Measurements from ENCODE around the gene PLXND1.

Gene PLXND1

GRCh38 chr3:129559565-129560079 is 46.9 kb downstream of the PLXND1 start:
- H3K36me3 Mint-ChIP-seq, result no peaks in the 10 kb centered on the region
- no peak overlapping the region for H3K4me3 Mint-ChIP-seq
- H3K27me3 Mint-ChIP-seq, result no peaks in the 10 kb centered on the region
- no peaks in the 10 kb centered on the region for H3K9me3 Mint-ChIP-seq
- no peaks in the 10 kb centered on the region for H3K4me1 Mint-ChIP-seq
- H3K27ac Mint-ChIP-seq, result no peak overlapping the region

- H3K27ac Mint-ChIP-seq, result no peak overlapping the region
Observed at GRCh38 chr3:129558772-129559564, 47.5 kb downstream of the PLXND1 start.

GRCh38 chr3:129558081-129558771 is 48.2 kb downstream of the PLXND1 start:
- Mint-ChIP-seq H3K27me3 (no peaks in the 10 kb centered on the region), H3K36me3 (no peaks in the 10 kb centered on the region), H3K27ac (no peak overlapping the region), H3K4me3 (no peak overlapping the region), H3K9me3 (no peaks in the 10 kb centered on the region), H3K4me1 (peaks cover 7% of the 10 kb centered on the region)

More at GRCh38 chr3:129558772-129559564, 47.5 kb downstream of the PLXND1 start:
- H3K4me3 Mint-ChIP-seq, result no peak overlapping the region
- H3K4me1 Mint-ChIP-seq, result peaks cover 3% of the 10 kb centered on the region
- no peaks in the 10 kb centered on the region for H3K27me3 Mint-ChIP-seq
- no peaks in the 10 kb centered on the region for H3K36me3 Mint-ChIP-seq
- H3K9me3 Mint-ChIP-seq, result no peaks in the 10 kb centered on the region

- H3K27ac Mint-ChIP-seq, result no peak overlapping the region
- H3K36me3 Mint-ChIP-seq, result no peaks in the 10 kb centered on the region
- H3K9me3 Mint-ChIP-seq, result no peaks in the 10 kb centered on the region
- H3K27me3 Mint-ChIP-seq, result no peaks in the 10 kb centered on the region
- no peak overlapping the region for H3K4me3 Mint-ChIP-seq
- H3K4me1 Mint-ChIP-seq, result peaks cover 7% of the 10 kb centered on the region
Observed at GRCh38 chr3:129557548-129557894, 49.0 kb downstream of the PLXND1 start.

GRCh38 chr3:129556890-129557547 is 49.5 kb downstream of the PLXND1 start:
- Mint-ChIP-seq H3K9me3 (no peaks in the 10 kb centered on the region), H3K4me3 (no peak overlapping the region), H3K27ac (no peak overlapping the region), H3K36me3 (no peaks in the 10 kb centered on the region), H3K27me3 (no peaks in the 10 kb centered on the region), H3K4me1 (peaks cover 7% of the 10 kb centered on the region)

GRCh38 chr3:129556358-129556695 is 50.1 kb downstream of the PLXND1 start:
- Mint-ChIP-seq H3K36me3 (no peaks in the 10 kb centered on the region), H3K9me3 (no peaks in the 10 kb centered on the region), H3K4me3 (no peak overlapping the region), H3K27ac (no peak overlapping the region), H3K27me3 (no peaks in the 10 kb centered on the region), H3K4me1 (peaks cover 7% of the 10 kb centered on the region)

GRCh38 chr3:129555616-129556357 is 50.7 kb downstream of the PLXND1 start:
- no peak overlapping the region for H3K4me3 Mint-ChIP-seq
- H3K4me1 Mint-ChIP-seq, result peaks cover 7% of the 10 kb centered on the region
- H3K36me3 Mint-ChIP-seq, result no peaks in the 10 kb centered on the region
- no peaks in the 10 kb centered on the region for H3K27me3 Mint-ChIP-seq
- no peaks in the 10 kb centered on the region for H3K9me3 Mint-ChIP-seq
- H3K27ac Mint-ChIP-seq, result no peak overlapping the region

- H3K27ac Mint-ChIP-seq, result no peak overlapping the region
- no peaks in the 10 kb centered on the region for H3K36me3 Mint-ChIP-seq
- H3K4me3 Mint-ChIP-seq, result no peak overlapping the region
- H3K27me3 Mint-ChIP-seq, result no peaks in the 10 kb centered on the region
- H3K9me3 Mint-ChIP-seq, result no peaks in the 10 kb centered on the region
- peaks cover 7% of the 10 kb centered on the region for H3K4me1 Mint-ChIP-seq
Observed at GRCh38 chr3:129555153-129555550, 51.3 kb downstream of the PLXND1 start.

- Mint-ChIP-seq H3K36me3 (no peaks in the 10 kb centered on the region), H3K9me3 (no peaks in the 10 kb centered on the region), H3K27ac (no peak overlapping the region), H3K27me3 (no peaks in the 10 kb centered on the region), H3K4me3 (no peak overlapping the region), H3K4me1 (peaks cover 7% of the 10 kb centered on the region)
Observed at GRCh38 chr3:129554356-129555152, 51.9 kb downstream of the PLXND1 start.

GRCh38 chr3:129553719-129554118 is 52.8 kb downstream of the PLXND1 start:
- H3K4me1 Mint-ChIP-seq, result peaks cover 7% of the 10 kb centered on the region
- no peaks in the 10 kb centered on the region for H3K36me3 Mint-ChIP-seq
- no peak overlapping the region for H3K4me3 Mint-ChIP-seq
- H3K9me3 Mint-ChIP-seq, result no peaks in the 10 kb centered on the region
- H3K27me3 Mint-ChIP-seq, result no peaks in the 10 kb centered on the region
- no peak overlapping the region for H3K27ac Mint-ChIP-seq

GRCh38 chr3:129553171-129553570 is 53.3 kb downstream of the PLXND1 start:
- Mint-ChIP-seq H3K4me3 (no peak overlapping the region), H3K27ac (no peak overlapping the region), H3K27me3 (no peaks in the 10 kb centered on the region), H3K36me3 (no peaks in the 10 kb centered on the region), H3K9me3 (no peaks in the 10 kb centered on the region), H3K4me1 (peaks cover 7% of the 10 kb centered on the region)

GRCh38 chr3:129552287-129553050 is 54.0 kb downstream of the PLXND1 start:
- H3K9me3 Mint-ChIP-seq, result no peaks in the 10 kb centered on the region
- no peak overlapping the region for H3K4me3 Mint-ChIP-seq
- H3K4me1 Mint-ChIP-seq, result peaks cover 7% of the 10 kb centered on the region
- no peak overlapping the region for H3K27ac Mint-ChIP-seq
- no peaks in the 10 kb centered on the region for H3K27me3 Mint-ChIP-seq
- no peaks in the 10 kb centered on the region for H3K36me3 Mint-ChIP-seq

GRCh38 chr3:129549805-129550204 is 56.7 kb downstream of the PLXND1 start:
- peaks cover 7% of the 10 kb centered on the region for H3K4me1 Mint-ChIP-seq
- no peaks in the 10 kb centered on the region for H3K27me3 Mint-ChIP-seq
- H3K36me3 Mint-ChIP-seq, result no peaks in the 10 kb centered on the region
- no peak overlapping the region for H3K4me3 Mint-ChIP-seq
- H3K27ac Mint-ChIP-seq, result no peak overlapping the region
- H3K9me3 Mint-ChIP-seq, result no peaks in the 10 kb centered on the region

GRCh38 chr3:129549006-129549800 is 57.3 kb downstream of the PLXND1 start:
- peaks cover 7% of the 10 kb centered on the region for H3K4me1 Mint-ChIP-seq
- no peaks in the 10 kb centered on the region for H3K9me3 Mint-ChIP-seq
- no peak overlapping the region for H3K4me3 Mint-ChIP-seq
- H3K27me3 Mint-ChIP-seq, result no peaks in the 10 kb centered on the region
- H3K27ac Mint-ChIP-seq, result no peak overlapping the region
- H3K36me3 Mint-ChIP-seq, result no peaks in the 10 kb centered on the region

Measured in activated naive CD4-positive, alpha-beta T cell treated with anti-CD3 and anti-CD28 coated beads, Interleukin-2, amount 50 U/mL, for 24 hours (primary cell).